NB4 (cell line): ENCODE measurements around the gene KIAA1217.

Experiments
- MYC ChIP-seq: IDR thresholded peaks from 2 replicates; pipeline ENCODE4 v1.6.1; 2011; ENCODE audit warnings: low read depth, low read length
- POLR2A ChIP-seq: IDR thresholded peaks from 2 replicates; pipeline ENCODE4 v1.6.1; 2011; ENCODE audit warnings: mild to moderate bottlenecking; ENCODE audit not compliant: insufficient read length; ENCODE audit errors: extremely low read depth
- TF ChIP-seq, protein P1 (sequence below): IDR thresholded peaks from one replicate; pipeline ENCODE4 v1.5.1; 2012; ENCODE audit warnings: low read depth, low read length
- TF ChIP-seq, protein P2 (sequence below): IDR thresholded peaks from 2 replicates; pipeline ENCODE4 v1.6.1; 2011; ENCODE audit warnings: low read depth, low read length

DNA sequence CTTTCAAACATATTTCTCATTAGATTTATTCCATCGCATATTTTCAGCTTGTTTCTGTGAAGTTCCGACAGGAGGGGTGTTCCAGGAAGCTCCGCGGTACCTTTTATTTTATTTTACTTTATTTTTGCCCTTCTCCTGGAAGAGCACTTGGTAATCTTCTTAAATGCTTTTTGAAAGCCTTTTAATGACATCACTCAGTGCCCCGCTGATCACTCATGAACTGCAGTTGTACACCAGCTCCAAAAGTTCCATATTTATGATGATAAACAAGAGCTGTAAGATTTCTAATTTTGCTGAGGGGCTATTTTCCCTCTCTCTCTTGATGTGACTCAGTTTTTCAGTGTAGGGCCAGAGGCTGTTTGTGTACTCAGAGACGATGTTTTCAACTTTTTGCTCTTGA is 144.4 kb downstream of the KIAA1217 start:
- TF ChIP-seq, protein P1, sequence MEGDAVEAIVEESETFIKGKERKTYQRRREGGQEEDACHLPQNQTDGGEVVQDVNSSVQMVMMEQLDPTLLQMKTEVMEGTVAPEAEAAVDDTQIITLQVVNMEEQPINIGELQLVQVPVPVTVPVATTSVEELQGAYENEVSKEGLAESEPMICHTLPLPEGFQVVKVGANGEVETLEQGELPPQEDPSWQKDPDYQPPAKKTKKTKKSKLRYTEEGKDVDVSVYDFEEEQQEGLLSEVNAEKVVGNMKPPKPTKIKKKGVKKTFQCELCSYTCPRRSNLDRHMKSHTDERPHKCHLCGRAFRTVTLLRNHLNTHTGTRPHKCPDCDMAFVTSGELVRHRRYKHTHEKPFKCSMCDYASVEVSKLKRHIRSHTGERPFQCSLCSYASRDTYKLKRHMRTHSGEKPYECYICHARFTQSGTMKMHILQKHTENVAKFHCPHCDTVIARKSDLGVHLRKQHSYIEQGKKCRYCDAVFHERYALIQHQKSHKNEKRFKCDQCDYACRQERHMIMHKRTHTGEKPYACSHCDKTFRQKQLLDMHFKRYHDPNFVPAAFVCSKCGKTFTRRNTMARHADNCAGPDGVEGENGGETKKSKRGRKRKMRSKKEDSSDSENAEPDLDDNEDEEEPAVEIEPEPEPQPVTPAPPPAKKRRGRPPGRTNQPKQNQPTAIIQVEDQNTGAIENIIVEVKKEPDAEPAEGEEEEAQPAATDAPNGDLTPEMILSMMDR, result no peak
- TF ChIP-seq, protein P2, sequence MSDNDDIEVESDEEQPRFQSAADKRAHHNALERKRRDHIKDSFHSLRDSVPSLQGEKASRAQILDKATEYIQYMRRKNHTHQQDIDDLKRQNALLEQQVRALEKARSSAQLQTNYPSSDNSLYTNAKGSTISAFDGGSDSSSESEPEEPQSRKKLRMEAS, result no peak
- TF ChIP-seq POLR2A (no peak), MYC (no peak)
